T-helper 2 cell treated with Interferon-gamma antibody and Interleukin-4, amounts not matched to agents 100 ng/mL and 5 ng/mL, for 36 hours (primary cell): ENCODE data around the gene SYNRG. TPM values are rescaled to one million over a fixed set of nuclear protein-coding genes. Genes with fewer than 3 reads are reported as not detected.
"Not testable (repeated sequence)": the region's sequence is repeated elsewhere in the genome, so short reads cannot be mapped to it uniquely, and the experiment has no call there.

Source experiments
- intact Hi-C: fragments of 100-400 bp; cut with micrococcal nuclease; formaldehyde crosslinking; loops from one replicate; pipeline ENCODE4 v1.15.1; 2023
- total RNA-seq: library from RNA; stranded (reverse); gene quantifications from 2 replicates; pipeline ENCODE4 v1.2.3, GENCODE V29; 2022

Gene SYNRG
- total RNA-seq, 1 donor from 2014 or later, result 90.3 TPM

DNA sequence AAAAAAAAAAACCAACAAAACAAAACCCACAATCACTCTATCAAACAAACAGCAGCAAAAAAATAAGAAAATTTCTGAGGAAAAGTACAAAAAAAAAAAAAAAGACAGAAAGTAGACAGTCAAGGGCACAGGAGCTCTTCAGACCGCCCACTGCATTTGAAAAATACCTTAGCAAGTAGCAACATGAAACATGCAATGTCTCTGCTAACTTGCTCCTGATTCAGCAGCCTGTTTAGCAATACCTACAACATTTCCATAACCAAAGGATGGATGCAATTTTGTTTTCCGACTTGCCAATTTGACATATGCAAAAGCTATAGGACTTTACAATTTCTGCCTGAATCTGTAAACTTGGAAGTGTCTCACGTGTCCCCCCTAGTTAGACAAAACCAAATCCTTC lies 57.4 kb downstream of the SYNRG start:
- intact Hi-C loops, result no loop called here

DNA sequence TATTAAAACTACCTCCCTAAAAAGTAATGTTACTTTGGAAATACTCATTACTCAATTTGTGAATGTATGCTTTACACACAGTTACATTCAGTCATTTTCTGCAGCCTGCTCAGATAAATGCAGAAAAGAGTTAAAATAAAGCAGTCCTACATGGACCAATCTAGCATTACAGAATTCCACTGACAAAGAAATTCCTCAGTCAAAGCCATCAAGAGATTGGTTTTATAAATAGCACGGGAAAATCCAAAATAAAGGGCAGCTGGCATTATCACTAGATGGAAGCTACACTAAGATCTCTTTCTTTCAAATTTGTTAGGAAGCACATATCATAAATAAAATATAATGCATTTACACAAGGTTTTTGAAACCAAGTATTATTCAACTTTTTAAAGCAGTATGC lies 61.2 kb downstream of the SYNRG start:
- intact Hi-C loops, result no loop called here

DNA sequence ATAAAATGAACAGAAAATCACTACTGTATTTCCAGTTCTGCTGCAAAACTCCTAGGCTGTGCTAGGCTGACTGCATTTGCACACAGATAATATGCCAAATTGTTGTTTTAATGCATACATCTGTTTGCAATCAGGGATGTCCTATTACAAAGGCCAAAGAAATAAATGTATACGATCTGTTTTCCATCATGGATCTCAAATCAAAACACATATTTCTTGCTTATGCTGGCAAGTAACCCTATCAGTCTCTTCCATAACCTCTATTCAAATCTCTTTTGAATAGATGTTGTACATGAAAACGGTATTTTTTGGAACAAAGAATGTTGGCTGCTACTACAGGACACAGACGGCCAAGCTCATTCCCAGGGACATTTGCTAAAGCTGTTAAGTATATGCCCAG lies 62.9 kb downstream of the SYNRG start:
- intact Hi-C loops, result no loop called here

DNA sequence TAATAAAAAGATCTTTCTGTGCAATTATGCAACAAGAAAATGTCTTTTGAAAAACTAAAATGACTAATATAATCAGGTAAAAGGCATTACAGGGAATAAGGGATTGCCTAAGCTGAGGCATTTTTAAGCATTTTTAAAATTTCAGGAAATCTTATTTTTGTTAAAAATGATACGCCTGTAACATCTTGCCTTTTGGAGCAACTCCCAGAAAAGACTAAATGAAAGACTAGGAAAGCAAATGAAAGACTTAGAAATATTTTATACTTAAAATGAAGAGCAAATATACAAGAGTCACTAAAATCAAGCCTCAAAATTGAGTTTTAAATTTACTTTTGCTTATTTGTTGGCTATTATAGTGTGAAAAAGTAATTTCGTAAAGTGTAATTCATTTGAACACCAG lies 63.7 kb downstream of the SYNRG start:
- intact Hi-C loops, result no loop called here

DNA sequence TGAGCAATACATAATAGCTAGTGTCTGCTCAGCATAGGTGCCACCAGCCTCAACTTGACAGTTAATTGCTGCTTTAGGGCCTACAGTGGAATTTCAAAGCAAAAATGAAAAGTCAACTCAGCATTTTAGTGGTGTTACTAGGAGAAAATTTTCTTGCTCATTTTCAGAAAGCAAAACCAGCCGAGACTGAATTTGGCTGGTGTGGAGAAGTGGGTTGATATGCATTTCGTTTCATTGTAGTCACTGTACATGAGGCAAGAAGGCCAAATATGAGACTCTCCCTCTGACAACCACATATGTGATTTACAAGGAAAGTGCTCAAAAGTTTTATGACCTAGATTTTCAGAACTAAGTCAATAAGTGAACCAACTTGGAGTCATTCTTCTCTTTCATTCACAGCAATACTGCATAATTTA lies 65.6 kb downstream of the SYNRG start:
- intact Hi-C loops, result no loop called here

DNA sequence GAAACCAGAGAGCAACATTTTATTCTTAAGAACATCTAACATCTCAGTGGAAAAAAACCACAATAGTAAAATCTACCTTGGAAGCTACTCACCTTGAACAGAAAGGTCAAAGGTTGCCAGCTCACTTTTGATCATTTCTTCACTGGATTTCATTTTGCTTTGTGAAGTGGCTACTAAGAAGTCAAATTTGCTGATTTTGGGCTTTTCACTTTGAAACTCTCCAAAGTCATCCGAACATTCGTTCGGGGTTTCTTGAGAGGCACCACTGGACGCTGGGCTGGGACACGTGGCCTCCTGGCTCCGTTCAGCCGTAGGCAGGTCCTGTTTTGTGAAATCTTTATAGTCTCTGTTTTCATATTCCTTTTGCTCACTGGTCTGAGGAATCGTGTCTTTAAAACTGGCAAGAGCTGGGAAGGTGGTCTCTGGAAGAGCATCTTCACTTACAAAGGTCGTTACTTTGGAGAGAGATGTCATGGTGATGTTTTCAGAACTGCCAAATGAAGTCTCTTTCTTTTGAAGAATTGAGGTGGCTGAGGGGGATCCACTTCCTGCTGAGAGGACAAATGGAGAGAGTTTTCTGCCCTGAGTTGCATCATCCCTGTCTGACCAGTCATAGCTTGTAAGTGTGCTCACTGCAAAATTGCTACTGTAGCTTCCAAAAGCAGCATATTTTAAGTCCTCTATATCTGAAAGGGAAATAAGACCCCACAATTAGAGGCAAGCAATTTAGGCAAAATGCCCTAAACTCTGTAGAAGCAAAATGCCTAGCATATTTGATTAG lies 67.1 kb downstream of the SYNRG start:
- intact Hi-C loops, result no loop called here

DNA sequence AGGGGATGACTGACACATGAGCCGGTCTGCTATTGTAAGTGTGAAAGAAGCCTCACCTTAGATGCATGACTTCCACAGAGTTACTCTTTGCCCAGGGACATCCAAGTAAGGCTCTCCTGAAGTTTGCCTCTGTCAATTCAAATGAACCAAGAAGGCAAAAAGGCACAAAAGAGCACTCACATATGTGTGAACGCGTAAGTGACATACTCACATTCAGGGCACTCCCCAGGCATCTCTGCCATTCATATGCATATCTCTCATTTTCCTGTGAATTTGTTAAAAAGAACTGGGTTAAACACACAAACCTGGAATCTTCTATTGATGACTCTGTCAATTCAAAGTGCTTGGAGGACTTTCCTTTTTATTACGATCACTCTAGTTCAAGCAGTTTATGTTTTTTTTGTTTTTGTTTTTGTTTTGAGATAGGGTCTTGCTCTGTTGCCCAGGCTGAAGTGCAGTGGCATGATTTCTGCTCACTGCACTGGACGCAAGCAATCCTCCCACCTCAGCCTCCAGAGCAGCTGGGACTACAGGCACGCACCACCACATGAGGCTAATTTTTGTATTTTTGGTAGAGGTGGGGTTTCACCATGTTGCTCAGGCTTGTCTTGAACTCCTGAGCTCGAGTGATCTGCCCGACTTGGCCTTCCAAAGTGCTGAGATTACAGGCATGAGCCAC lies 70.1 kb downstream of the SYNRG start:
- intact Hi-C loops, result no loop called here

DNA sequence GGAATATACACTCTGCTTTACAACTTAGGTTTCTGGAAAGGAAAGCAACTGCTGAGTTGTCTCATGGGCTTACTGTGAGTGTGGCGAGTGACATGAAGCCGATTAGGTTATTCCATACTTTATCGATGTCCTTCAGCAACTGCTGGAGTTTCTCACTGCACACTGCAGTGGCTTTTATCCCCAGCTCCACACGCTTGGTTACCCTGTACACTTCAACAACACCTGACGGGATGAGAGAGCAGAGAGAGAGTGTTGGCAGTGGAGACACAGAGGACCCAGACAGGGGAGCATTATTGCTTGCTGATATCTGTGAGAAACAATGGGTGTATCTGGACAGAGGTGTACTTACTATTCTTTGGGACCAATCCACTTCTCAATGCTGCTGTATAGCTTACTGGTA lies 73.3 kb downstream of the SYNRG start:
- intact Hi-C loops, result no loop called here

DNA sequence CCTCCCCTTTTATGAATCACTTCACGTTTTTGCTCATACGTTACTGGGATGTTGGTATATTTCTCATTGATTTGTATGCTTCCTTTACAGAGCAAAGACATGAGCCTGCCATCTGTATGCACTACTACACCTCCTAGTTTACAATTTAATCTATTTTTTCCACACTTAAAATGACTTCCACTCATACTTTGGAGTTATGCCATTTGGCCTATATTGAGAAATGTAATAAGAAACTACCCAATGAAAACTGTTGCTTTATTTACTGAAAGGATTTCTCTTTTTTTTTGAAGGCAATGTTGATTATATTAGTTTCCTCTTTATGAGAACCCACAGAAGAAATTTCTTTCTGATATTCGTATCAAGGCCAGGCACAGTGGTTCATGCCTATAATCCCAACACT lies 76.5 kb downstream of the SYNRG start:
- intact Hi-C loops, result no loop called here

DNA sequence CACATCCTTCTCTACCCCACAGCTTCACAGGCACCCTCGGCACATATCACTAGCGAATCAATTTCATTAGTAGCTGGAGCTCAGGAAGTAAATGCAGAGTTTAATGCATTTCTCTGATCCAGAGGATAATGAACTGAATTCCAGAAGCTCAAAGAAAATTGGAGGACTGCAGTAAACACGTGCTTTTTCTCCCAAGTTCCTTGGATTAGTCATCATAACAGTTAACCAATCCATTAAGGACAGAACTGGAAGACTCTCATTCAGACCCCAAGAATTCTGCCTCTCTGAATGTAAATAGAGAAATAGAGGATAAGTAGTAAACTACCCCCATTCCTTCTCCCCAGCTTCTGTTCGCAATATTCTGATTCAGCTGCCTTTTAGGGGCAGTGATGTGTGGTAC lies 78.8 kb downstream of the SYNRG start:
- intact Hi-C loops, result no loop called here

DNA sequence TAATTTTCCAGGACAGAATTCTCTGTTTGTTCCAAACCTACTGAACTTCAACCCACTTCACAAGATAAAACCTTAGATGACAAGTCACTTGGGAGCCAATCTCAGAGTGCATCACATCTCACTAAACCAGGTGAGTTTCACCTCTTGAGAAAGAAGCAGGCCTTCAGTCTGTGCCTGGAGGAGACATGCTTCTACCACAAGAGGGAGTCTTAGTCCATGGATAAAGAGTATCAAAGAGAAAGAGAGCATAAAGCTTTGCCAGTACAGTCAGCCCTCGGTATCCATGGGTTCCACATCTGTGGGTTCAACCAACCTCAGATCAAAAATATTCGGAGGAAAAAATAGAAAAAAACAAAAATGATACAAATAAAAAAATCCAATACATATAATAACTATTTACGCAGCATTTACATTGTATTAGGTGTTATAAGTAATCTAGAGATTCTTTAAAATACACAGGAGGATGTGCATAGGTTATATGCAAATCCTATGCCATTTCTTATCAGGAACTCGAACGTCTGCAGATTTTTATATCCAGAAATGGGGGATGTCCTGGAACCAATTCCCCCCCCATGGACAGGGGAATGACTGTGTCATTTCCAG lies 81.9 kb downstream of the SYNRG start:
- intact Hi-C loops, result loop anchor here (10.0 kb wide), 2 partner anchors 77 to 267 kb away; partner anchors contain the start of gene SYNRG

DNA sequence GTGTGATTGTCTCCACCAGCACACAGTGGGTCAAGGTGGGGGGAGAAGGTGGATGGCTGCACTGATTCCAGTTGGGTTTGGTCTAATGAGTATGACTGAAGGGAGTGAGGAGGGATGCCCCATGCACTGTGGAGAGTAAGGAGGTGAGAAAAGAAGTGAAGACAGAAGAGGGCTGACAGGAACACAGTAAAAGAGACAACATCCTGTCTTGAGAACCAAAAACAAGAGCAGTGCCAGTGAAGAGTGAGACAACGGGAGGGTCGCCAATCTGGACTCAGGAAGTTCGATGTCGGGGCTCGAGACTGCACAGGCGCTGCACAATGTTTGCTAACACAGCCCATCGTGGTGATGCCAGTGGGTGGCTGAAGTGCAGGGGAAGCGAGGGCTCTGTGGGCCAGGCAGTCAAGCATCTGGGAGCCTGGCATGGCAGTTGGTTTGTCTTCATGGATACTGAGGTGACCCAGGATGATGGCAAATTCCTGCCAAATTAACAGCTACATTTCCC lies 85.5 kb downstream of the SYNRG start:
- intact Hi-C loops, result loop anchor here (10.0 kb wide), 2 partner anchors 81 to 271 kb away; partner anchors contain the start of gene SYNRG

DNA sequence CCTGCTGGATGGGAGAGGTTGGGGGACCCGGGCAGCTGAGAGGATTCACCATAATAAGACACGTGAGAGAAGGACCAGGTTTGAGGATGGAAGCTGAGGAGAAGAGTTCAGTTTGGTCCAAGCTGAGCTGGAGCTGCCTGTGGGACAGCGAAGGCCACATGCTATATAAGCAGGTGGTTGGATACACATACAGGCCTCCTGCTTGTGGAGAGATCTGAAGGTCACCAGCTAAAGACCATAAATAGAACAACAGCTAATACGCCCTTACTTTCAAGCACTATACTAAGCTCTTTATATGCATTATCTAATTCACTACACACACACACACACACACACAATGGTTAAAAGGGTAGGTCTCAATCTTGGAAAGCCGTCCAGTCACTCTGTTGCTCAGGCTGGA lies 87.4 kb downstream of the SYNRG start:
- intact Hi-C loops, result loop anchor here (10.0 kb wide), 2 partner anchors 83 to 273 kb away; partner anchors contain the start of gene SYNRG

DNA sequence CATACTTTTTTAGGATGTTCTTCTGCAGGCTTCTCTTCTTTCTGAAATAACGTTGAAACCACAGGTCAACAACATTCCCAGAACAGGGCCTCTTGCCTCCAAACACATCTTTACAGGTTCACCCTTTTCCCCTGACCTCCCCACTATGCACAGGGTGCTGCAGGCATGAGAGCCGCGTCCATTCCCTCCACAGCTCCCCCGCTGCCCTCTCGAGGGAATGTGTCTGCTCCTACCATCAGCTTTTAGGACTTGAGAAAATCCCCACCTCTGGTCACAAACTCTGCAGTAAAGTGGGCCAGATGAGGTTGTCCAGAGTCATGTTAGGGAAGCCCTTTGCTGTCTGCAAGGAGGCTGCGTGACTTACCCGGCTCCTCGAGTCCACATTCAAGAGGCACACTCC lies 89.0 kb downstream of the SYNRG start:
- intact Hi-C loops, result loop anchor here (10.0 kb wide), 2 partner anchors 85 to 275 kb away; partner anchors contain the start of gene SYNRG

DNA sequence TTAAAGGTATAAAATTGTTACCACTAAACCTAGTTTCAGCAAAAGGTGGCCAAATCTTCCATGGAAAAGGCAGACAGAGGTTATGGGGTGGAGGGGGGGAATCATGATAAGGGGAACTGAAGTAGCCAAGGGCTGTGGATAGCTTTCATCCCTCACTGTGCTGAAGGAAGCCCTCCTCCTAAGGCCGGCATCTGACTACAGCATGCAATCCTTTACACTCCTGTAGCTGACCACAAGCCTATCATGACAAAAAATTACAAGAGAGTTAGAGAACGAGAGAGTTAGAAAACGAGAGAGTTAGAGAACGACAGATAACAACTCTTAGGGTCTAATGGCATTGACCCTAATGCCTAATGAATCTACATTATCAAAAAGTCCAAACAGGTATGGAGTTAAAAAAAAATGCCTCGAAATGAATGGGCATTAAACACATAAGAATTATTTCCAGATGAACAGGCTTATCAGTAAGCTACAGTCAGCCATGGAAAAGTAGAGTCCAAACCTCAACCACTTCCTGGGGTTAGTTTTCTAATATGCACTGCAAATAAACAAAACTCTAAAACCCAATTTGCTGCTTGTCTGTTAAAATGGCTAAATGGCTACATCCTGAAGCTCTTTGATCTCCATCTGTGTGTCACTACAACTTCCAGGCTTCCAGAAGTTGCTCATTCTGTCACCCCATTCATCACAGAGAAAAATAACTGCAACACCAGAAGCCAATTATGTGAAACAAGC lies 89.8 kb downstream of the SYNRG start:
- intact Hi-C loops, result no loop called here

DNA sequence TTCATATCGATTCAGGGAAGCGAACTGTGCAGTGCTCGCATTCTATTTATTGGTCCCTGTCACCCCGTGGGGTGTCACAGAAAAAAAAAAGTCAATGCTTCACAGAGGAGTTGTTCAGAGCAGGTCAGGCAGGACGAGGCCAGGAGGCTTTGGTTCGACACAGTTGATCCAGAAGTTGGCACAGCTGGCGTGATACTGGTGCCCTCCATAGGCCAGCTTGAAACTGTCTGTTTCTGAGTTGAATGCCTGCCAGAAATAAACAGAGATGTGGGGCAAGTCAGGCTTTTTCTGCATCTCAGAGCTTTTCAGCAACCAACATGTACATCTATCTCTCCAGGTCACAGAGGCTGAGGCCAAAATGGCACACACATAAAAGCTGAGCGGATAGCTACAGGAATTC lies 90.4 kb downstream of the SYNRG start:
- intact Hi-C loops, result no loop called here

DNA sequence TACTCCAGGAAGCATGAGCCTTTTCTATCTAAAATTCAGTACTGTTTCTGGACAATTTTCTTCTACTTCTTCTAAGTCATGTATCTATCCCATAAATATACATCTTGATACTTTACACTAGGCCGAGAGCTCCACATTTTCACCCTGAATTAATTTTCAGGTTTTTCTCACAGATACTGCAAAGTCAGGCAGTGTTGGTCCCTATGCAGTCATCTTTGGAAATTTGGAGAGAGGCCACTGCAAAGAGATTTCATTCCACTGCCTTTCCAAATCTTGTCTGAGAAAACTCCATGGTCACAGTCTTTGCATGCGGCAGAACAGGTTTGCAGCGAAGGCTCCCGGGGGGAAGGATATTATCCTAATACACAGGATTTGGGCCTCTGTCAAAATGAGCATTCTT lies 91.3 kb downstream of the SYNRG start:
- intact Hi-C loops, result no loop called here

DNA sequence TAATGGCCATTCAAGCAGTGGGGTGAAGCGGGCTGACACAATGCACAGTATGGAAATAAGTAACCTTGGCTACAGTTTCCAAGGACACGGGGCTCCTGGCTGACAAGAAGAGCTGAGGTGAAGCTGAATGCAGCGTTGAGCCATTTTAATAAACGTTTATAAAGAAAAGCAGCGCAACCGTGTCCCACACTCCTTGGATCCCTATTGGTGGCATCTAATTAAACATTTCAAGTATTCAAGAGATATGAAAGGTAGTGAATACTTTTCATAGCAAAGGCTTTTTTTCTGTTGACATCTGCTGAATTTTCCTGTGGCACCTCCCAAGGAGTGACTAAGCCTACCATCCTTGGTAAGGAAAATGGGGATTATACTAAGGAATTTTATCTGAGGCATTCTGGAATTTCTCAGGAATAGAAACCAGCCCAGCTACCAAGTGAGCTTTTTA lies 93.1 kb downstream of the SYNRG start:
- intact Hi-C loops, result no loop called here

DNA sequence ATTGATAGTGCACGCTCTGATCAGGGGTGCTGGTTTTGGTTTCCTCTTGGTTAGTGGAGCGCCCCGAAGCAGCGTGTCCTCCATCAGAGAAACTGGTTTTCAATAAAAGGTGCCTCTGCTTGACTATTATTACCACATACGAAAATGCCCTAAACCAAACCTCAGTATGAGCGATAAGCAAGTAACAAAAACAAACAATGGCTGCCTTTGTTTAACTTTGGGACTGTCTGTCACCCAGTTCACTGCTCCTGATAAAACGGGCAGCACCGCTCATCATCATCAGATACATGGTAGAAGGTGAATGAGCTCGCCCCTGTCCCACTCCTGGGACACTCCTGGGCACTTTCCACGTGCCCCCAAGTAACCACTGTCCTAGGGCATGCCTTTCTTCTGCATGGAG lies 95.5 kb downstream of the SYNRG start:
- intact Hi-C loops, result no loop called here

DNA sequence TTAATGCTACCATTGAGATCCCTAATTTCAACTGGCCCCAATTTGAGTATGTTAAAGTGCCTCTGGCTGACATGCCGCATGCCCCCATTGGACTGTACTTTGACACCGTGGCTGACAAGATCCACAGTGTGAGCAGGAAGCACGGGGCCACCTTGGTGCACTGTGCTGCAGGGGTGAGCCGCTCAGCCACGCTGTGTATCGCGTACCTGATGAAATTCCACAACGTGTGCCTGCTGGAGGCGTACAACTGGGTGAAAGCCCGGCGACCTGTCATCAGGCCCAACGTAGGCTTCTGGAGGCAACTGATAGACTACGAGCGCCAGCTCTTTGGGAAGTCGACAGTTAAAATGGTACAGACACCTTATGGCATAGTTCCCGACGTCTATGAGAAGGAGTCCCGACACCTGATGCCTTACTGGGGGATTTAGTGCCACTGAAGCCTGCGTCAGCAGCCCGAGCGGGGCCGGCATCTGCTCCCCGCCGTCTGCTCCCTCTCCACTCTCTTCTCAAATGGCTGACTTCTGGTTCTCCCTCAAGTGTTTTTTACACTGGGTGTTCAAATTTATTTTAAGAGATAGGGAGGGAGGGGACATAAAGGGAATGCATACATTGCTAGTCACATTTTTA lies 96.7 kb downstream of the SYNRG start:
- intact Hi-C loops, result no loop called here

DNA sequence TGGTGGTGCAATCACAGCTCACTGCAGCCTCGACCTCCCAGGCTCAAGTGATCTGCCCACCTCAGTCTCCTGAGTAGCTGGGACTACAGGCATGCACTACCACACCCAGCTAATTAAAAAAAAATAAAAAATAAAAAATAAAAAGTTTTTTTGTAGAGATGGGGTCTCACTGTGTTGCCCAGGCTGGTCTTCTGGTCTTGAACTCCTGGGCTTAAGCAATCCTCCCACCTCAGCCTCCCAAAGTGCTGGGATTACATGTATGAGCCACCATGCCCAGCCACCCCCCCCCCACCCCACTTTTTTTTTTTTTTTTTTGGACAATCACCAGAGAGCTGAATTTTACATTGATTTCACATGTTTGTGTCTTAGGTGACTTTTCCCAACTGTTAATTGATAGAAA lies 97.6 kb downstream of the SYNRG start:
- intact Hi-C loops, result not testable (repeated sequence)
